GM20431 (cell line): Measurements from ENCODE around the gene TAF1B.
"Not testable (repeated sequence)": the region's sequence is repeated elsewhere in the genome, so short reads cannot be mapped to it uniquely, and the experiment has no call there.

Experiments
- in situ Hi-C: fragments of 300-500 bp; cut with MseI, MboI; formaldehyde crosslinking; loops from one replicate; pipeline ENCODE4 v1.15.0; 2020; ENCODE audit warnings: low sequenced_read_pairs; ENCODE audit not compliant: unreplicated experiment

Gene TAF1B

DNA sequence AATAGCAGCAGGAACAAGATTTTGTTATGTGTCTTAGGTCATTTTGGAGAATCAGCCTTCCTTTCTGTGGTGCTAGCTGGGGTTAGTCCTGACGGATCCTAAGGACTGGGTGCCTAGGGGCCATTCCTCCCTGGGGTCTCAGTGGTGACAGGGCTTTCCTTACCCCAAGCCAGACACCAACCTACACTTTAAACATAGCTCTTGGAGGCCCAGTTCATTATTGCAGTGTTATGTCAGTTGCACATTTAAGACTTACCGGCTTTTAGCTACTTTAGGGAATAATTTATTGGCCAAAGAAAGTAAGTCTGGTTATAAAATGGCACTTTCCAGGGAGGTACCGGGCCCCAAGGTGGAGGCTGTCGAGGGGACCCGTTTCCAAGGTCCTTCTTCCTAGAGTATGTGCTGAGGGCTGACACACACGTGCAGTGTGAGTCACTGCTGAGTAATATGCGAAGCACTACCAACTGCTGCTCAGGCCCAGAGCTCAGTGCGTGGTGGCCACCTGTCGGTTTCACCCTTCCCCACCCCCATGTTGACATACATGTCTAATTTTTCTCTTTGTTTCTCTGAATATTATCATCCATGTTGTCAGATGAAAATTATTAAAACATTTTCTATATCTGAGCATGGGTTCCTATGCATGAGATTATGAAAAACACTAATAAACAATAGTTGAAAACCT, 71.3 kb downstream of the TAF1B start:
- in situ Hi-C loops, result no loop called here

DNA sequence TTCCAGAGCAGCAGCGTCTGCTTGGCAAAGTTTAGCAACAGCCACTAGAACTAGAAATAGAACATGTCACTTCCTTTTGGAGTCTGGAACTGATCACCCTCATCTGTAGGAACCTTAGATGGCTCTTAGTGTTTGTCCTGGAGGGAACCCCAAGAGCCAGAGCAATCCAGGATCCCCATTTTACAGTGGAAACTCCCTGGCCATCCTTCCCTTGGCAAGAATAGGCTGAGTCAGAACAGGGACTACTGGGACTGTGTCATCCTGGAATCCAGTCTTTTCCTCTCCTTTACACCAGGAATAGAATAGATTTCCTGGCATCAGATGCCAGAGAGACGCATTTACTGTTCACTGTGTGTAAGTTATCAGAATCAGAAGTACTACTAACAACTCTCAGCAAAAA, 75.0 kb downstream of the TAF1B start:
- in situ Hi-C loops, result no loop called here

DNA sequence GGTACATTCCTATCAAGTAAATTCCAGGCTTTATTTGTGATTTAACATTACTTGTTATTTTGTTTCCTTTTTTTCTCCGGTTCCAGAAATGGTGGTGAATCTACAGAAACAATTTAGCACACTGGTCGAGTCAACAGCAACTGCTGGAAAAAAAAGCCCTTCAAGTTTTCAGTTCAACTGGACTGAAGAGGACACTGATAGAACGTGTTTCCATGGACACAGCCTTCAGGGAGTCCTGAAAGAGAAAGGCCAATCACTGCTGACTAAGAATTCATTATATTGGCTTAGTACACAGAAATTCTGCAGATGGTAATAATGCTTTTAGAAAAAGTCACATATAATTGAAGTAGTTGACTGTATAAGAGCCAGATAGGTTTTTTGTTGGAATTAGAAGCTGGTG, 76.2 kb downstream of the TAF1B start:
- in situ Hi-C loops, result no loop called here

DNA sequence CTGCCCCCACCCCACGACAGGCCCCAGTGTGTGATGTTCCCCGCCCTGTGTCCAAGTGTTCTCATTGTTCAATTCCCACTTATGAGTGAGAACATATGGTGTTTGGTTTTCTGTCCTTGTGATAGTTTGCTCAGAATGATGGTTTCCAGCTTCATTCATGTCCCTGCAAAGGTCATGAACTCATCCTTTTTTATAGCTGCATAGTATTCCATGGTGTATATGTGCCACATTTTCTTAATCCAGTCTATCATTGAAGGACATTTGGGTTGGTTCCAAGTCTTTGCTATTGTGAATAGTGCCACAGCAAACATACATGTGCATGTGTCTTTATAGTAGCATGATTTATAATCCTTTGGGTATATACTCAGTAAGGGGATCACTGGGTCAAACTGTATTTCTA, 83.7 kb downstream of the TAF1B start:
- in situ Hi-C loops, result not testable (repeated sequence)

GRCh38 chr2:9937258-9937657, 94.0 kb downstream of the TAF1B start:
- in situ Hi-C loops, result no loop called here

DNA sequence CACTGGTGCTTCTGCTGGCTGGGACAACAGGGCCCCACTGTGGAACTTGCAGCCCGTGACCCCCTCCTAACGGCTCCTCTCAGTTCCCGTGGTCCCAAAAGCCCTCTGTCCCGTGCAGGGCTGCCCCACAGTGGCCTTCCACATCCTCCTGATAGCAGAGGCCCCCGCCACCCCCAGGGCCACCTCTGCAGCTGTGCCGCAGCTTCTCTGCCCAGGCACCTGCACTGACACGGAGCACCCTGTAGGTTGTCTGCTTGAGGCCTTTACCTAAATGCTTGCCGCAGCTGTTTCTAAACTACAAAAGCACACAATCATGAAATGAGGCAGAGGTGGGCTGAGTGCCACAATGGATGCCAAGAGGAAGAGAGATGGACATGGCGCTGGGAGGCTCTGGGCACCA, 94.7 kb downstream of the TAF1B start:
- in situ Hi-C loops, result no loop called here

GRCh38 chr2:9939587-9940485, 96.6 kb downstream of the TAF1B start:
- in situ Hi-C loops, result no loop called here

DNA sequence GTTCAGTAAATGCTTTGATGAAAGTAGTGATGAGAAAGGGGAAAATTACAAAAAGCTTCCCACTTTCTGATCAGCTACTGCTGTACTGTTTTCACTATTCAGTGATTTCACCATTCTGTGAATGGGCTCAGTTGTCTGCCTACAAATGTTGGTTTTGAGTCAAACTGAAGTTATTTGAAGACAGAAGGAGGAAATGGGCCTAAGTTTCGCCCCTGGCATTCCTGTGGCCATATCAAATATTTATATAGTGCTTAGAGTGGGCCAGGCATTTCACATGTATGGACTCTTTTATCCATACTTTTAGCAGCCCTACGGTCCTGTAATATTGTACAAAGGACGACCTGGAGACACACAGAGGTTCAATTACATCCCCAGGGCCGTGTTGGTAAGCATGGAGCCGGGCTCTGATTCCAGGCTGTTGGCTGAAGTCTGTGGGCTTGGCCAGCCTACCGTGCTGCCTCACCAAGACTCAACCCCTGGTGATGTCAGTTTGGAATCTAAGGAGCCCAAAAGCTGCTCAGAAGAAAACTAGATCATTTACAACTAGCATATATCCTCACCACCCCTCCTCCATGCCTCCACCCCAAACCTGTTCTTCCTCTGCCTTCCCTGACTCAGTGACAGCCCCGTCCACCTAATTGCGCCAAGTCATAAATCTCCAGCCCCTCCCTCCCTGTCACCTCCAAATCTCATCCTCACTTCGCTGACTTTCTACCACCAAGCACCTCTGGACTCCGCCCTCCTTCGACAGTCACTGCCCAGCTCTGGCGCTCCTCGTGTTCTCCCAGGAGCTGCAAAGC, 98.1 kb downstream of the TAF1B start:
- in situ Hi-C loops, result no loop called here

DNA sequence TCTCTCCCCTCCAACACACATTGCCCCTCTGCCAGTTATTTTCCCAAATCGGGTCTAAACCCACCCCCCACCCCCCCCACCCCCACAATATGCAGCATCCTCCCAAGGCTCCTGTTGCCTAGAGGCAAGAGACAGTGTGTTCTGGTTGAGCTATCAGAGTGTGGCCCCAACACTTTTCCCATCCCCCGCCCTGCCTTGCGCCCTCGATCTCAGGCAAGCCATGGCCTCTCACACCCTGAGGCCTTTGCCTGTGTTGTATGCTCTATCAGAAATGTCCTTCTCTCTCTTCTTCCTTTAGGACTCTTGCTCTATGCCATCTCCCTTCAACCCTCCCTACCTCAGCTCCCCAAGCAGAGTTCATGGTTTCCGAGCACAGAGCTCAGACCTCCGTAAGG, 98.7 kb downstream of the TAF1B start:
- in situ Hi-C loops, result no loop called here

- in situ Hi-C loops, result no loop called here
Observed at GRCh38 chr2:9944330-9944758, 101.1 kb downstream of the TAF1B start.

- in situ Hi-C loops, result no loop called here
Observed at GRCh38 chr2:9945596-9945995, 102.3 kb downstream of the TAF1B start.

- in situ Hi-C loops, result no loop called here
Observed at GRCh38 chr2:9946076-9946475, 102.8 kb downstream of the TAF1B start.

DNA sequence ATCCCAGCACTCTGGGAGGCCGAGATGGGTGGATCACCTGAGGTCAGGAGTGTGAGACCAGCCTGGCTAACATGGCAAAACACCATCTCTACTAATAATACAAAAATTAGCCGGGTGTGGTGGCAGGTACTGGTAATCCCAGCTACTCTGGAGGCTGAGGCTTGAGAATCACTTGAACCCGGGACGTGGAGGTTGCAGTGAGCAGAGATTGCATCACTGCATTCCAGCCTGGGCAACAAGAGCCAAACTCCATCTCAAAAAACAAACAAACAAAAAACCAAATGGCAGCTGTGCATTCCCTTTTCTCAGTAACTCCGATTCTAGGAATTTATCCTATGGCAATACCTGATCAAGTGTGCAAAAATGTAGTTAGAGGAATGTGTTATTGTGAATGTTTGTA, 103.5 kb downstream of the TAF1B start:
- in situ Hi-C loops, result no loop called here

GRCh38 chr2:9948721-9949120, 105.4 kb downstream of the TAF1B start:
- in situ Hi-C loops, result no loop called here

GRCh38 chr2:9949239-9949991, 106.1 kb downstream of the TAF1B start:
- in situ Hi-C loops, result no loop called here

DNA sequence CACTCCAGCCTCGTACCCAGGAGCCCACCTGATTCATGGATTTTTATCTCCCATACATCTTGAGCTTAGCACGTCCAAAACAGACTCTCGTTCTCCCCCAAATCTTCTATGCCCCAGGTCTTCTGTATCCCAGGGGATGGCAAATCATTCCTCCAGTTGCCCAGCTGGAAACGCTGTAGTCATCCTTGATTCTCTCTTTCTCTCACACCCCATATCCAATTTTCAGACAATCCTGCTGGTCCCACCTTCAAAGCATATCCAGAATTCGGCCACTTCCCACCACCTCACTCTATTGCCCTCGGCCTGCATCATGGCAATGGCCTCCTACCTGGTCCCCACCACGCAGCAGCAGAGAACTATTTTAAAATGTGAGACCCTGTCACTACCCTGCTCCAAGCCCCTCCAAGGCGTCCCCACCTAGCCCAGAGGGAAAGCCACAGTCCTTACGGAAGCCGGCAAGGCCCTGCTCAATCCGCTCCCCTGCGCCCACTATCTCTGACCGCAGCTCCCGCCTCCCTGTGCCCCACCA, 106.8 kb downstream of the TAF1B start:
- in situ Hi-C loops, result no loop called here

DNA sequence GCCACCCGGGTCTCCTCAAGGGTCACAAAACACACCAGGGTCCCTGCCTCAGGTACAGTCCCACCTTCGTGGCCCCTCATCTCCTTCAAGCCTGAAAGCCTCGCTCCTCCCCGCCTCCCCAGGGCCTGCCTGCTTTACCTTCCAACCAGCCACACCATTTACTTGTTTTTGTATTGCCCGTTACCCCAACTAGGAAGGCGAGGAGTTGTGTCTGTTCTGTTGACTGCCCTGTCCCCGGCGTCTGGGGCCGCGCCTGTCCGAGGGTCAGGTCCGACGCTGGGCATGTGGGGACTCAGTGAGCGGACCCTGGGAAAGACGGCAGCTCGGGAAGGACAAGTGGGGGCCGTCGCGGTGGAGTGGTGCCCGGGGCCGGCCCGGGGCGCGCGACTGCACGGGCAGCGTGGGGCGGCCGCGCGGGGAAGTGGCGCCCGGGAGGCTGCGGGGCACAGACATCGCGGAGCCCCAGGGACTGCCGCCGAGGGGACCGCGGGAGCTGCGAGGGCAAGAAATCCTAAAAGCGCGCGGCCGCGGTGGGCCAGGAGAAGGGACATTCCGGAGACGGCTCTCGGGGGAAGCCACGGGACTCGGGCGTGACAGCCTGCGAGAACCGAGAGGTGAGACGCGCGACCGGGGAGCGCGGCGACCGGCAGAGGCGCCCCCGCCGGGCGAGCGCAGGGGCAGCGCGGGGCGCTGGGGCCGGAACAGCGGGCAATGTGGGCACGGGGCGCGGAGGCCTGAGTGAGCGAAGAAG, 107.4 kb downstream of the TAF1B start:
- in situ Hi-C loops, result no loop called here

GRCh38 chr2:9951272-9951521, 107.9 kb downstream of the TAF1B start:
- in situ Hi-C loops, result no loop called here

- in situ Hi-C loops, result no loop called here
Observed at GRCh38 chr2:9951522-9952285, 108.4 kb downstream of the TAF1B start, which contains the start of gene GRHL1. TSS of gene GRHL1 (plus strand) at chr2:9951693. CDS start at chr2:9951834, 141 bp downstream.
